ENCODE measurements around the gene KRT9. TPM values are rescaled to one million over a fixed set of nuclear protein-coding genes. Genes with fewer than 3 reads are reported as not detected.
"Not testable (repeated sequence)": the region's sequence is repeated elsewhere in the genome, so short reads cannot be mapped to it uniquely, and the experiment has no call there.

KRT9 gene, protein sequence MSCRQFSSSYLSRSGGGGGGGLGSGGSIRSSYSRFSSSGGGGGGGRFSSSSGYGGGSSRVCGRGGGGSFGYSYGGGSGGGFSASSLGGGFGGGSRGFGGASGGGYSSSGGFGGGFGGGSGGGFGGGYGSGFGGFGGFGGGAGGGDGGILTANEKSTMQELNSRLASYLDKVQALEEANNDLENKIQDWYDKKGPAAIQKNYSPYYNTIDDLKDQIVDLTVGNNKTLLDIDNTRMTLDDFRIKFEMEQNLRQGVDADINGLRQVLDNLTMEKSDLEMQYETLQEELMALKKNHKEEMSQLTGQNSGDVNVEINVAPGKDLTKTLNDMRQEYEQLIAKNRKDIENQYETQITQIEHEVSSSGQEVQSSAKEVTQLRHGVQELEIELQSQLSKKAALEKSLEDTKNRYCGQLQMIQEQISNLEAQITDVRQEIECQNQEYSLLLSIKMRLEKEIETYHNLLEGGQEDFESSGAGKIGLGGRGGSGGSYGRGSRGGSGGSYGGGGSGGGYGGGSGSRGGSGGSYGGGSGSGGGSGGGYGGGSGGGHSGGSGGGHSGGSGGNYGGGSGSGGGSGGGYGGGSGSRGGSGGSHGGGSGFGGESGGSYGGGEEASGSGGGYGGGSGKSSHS
- total RNA-seq: not detected

DNA sequence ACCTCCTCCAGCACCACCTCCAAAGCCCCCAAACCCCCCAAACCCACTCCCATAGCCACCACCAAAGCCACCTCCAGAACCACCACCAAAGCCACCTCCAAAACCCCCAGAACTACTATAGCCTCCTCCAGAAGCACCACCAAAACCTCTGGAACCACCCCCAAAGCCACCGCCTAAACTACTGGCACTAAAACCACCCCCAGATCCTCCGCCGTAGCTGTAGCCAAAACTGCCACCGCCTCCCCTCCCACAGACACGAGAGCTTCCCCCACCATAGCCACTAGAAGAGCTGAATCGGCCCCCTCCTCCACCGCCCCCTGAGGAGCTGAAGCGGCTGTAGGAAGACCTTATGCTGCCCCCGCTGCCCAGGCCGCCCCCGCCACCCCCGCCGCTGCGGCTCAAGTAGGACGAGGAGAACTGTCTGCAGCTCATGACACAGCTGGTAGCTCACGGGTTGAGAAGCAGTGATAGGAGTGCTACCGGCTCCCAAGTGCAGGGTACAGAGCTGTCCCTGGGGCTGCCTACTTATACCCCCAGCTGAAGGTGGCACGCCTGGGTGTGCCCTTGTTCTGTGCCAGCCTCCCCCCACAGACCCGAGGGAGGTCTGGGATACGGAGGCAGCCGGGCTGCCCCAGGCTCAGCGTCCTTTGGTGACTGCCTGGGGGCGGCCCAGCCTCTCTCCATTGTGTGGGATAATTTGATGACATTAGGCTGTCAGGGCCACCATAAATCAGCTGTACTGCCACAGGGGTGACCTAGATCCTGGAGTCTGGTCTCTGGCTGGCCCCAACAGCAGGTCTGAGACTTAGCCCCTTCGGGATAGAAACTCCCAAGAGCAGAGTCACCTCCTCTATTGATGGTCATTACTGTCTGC lies at the start of gene KRT9:
Gene KRT9 (minus strand): TSS at position 499 of the 874 bp plus-strand sequence. CDS start 67 bp downstream, at position 432.
- DNase-seq: no peak
- peaks cover 26% of the 10 kb centered on the region for H3K27me3 ChIP-seq
- H3K4me3 ChIP-seq: no peak within 1 kb of the TSS
- H3K36me3 ChIP-seq: no peaks in the 10 kb centered on the region
- in situ Hi-C loops (cut with MboI; ENCODE audit: low pct_ligation_motif_present in 1 of 4, low pct_unique_long_range_greater_than_20kb in 1 of 4, low sequenced_read_pairs in 3 of 4): no loop called here
- no peaks in the 10 kb centered on the region for H3K9me3 ChIP-seq
- intact Hi-C loops (cut with DNase I; ENCODE audit: low total_unique reads): no loop called here
- 62% methylated on average over 23 of the region's 24 CpGs; no CpG with 5 or more reads in 1 of the 2 donors for WGBS, 2 donors (ENCODE audit: low coverage in 1 of 2)
- no peaks in the 10 kb centered on the region for H3K4me1 ChIP-seq
- H3K27ac ChIP-seq: no peak within 1 kb of the TSS
- TF ChIP-seq POLR2AphosphoS5 (IDR thresholded peaks at IDR 0.05) (no peak), POLR2A (IDR thresholded peaks at IDR 0.05) (no peak), EP300 (IDR thresholded peaks at IDR 0.05; ENCODE audit: low read depth) (no peak)
- TF ChIP-seq, protein P1, sequence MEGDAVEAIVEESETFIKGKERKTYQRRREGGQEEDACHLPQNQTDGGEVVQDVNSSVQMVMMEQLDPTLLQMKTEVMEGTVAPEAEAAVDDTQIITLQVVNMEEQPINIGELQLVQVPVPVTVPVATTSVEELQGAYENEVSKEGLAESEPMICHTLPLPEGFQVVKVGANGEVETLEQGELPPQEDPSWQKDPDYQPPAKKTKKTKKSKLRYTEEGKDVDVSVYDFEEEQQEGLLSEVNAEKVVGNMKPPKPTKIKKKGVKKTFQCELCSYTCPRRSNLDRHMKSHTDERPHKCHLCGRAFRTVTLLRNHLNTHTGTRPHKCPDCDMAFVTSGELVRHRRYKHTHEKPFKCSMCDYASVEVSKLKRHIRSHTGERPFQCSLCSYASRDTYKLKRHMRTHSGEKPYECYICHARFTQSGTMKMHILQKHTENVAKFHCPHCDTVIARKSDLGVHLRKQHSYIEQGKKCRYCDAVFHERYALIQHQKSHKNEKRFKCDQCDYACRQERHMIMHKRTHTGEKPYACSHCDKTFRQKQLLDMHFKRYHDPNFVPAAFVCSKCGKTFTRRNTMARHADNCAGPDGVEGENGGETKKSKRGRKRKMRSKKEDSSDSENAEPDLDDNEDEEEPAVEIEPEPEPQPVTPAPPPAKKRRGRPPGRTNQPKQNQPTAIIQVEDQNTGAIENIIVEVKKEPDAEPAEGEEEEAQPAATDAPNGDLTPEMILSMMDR (IDR thresholded peaks at IDR 0.05): no peak

DNA sequence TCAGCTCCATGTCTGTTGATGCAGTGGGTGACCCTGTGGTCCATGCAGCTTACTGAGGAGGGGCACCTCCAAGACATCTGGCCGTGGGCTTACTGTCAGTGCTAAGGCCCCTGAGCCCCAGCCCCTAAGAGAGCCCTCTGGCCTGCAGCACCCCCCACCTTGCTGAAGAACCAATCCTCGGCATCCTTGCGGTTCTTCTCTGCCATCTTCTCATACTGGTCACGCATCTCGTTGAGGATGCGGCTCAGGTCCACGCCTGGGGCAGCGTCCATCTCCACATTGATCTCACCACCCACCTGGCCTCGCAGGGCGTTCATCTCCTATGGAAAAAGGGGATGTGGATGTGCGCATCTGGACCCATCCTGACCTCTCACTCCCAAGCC lies 49.6 kb upstream of the KRT9 start:
- H3K9me3 ChIP-seq; H3K27ac ChIP-seq; intact Hi-C loops (cut with DNase I; ENCODE audit: low total_unique reads); DNase-seq; H3K4me1 ChIP-seq; in situ Hi-C loops (cut with MboI; ENCODE audit: low pct_ligation_motif_present in 1 of 4, low pct_unique_long_range_greater_than_20kb in 1 of 4, low sequenced_read_pairs in 3 of 4); H3K27me3 ChIP-seq; H3K4me3 ChIP-seq; H3K36me3 ChIP-seq: not testable (repeated sequence)
- 90 to 91% methylated on average over 2 to 11 of the region's 11 CpGs for whole genome bisulfite sequencing, 2 donors (ENCODE audit: low coverage in 1 of 2)

DNA sequence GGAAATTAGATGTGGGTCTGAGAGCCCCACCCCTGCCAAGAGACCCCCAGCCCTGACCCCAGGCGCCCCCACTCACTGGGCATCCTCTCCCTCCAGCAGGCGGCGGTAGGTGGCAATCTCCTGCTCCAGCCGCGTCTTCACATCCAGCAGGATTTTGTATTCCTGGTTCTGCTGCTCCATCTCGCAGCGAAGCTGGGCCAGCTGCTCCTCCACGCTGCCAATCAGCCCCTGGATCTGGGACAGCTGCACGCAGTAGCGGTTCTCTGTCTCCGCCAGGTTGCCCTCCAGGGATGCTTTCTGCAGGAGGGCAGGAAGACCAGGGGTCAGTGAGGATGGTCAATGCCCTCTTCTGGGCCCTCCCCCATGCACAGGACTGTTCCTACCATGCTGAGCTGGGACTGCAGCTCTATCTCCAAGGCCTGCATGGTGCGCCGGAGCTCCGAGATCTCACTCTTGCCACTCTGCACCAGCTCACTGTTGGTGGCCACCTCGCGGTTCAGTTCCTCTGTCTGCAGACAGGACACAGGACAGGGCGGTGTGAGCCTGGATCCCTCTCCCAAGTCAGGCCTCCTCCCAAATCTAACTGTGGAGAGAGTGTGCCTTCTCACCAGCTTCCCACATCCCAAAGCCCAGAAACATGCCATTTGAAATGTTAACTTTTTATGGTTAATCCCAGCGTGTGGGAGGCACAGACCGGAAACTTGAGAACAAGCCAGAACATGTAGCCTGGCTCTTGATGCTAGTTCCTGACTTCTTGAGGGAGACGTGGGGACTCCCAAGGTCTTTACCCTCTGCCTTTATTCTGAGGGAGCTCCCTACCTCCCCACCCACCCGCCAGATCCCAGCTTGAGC lies 49.0 kb upstream of the KRT9 start:
- no peaks in the 10 kb centered on the region for H3K36me3 ChIP-seq
- in situ Hi-C loops (cut with MboI; ENCODE audit: low pct_ligation_motif_present in 1 of 4, low pct_unique_long_range_greater_than_20kb in 1 of 4, low sequenced_read_pairs in 3 of 4): no loop called here
- no peak overlapping the region for H3K4me3 ChIP-seq
- intact Hi-C loops (cut with DNase I; ENCODE audit: low total_unique reads): no loop called here
- H3K27ac ChIP-seq: no peak overlapping the region
- no peaks in the 10 kb centered on the region for H3K4me1 ChIP-seq
- no peaks in the 10 kb centered on the region for H3K9me3 ChIP-seq
- TF ChIP-seq EP300 (IDR thresholded peaks at IDR 0.05; ENCODE audit: low read depth) (no peak), POLR2AphosphoS5 (IDR thresholded peaks at IDR 0.05) (no peak), POLR2A (IDR thresholded peaks at IDR 0.05) (no peak)
- TF ChIP-seq, protein P1 (IDR thresholded peaks at IDR 0.05): no peak
- peaks cover 9% of the 10 kb centered on the region for H3K27me3 ChIP-seq
- DNase-seq: no peak
- 75 to 100% methylated on average over 5 to 20 of the region's 21 CpGs for WGBS, 2 donors (ENCODE audit: low coverage in 1 of 2)

DNA sequence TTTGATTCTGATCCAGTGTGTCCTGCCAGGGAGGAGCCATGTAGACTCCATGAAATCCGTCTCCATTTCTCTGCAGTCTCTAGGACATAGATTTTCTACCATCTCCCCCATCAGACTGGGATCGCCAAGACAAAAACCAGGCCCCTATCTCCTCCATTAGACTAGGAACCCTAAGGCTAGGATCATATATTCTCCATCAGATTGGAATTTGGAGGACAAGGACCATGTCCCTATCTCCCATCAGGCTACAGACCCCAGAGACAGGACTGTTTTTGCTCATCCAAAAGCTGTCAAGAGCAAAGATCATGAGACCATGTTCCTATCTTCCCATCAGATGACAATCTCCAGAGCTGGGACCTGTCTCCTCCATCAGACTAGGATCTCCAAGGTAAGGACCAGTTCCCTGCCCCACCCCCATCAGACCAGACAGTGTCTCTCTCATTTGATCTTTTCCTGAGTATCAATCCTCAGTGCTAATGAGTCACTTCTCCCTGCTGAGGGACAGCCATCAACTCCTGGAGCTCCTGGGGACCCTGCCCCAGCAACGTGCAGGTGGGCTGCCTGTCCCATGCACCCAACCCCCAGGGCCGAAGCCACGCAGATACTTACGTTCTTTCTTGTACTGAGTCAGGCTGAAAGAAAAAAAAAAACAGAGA lies 48.2 kb upstream of the KRT9 start:
- 72% methylated on average over 6 of the region's 6 CpGs; no CpG with 5 or more reads in 1 of the 2 donors for WGBS, 2 donors (ENCODE audit: low coverage in 1 of 2)
- in situ Hi-C loops (cut with MboI; ENCODE audit: low pct_ligation_motif_present in 1 of 4, low pct_unique_long_range_greater_than_20kb in 1 of 4, low sequenced_read_pairs in 3 of 4); H3K27me3 ChIP-seq; H3K4me1 ChIP-seq; H3K9me3 ChIP-seq; H3K4me3 ChIP-seq; H3K36me3 ChIP-seq; H3K27ac ChIP-seq; intact Hi-C loops (cut with DNase I; ENCODE audit: low total_unique reads); DNase-seq: not testable (repeated sequence)

All from transverse colon (tissue), 4 donors.